ENCODE data around the gene PRX.

PRX gene

DNA sequence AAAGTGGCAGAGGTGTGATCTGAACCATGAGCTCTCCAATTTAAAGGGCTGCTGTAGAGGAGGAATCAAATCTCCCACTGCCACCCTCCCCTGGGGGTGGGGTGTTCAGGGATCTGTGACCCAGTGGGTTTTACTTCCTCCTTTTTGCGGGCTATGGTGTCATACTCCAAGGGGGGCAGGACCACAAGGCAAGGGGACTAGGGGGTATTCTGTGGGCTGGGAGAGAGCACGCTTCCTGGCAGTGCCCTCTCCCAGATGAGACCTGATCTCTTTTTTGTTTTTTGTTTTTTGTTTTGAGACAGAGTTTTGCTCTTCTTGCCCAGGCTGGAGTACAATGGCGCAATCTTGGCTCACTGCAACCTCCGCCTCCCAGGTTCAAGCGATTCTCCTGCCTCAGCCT is 54.4 kb downstream of the PRX start:
- no peaks in the 10 kb centered on the region for H3K27me3 ChIP-seq
- no peaks in the 10 kb centered on the region for H3K36me3 ChIP-seq
- no peak overlapping the region for H3K27ac ChIP-seq
- H3K9me3 ChIP-seq: no peaks in the 10 kb centered on the region
- peaks cover 59% of the 10 kb centered on the region for H3K4me1 ChIP-seq
- 0 out of 2 replicates have a peak, but pooled peaks have one; percentile 11 for TF ChIP-seq Cebpa-rat (IDR thresholded peaks at IDR 0.05)
- peaks cover 95% of the 10 kb centered on the region for H4K20me1 ChIP-seq
- peak overlapping the region; percentile 72 for H3K4me2 ChIP-seq
- no peak overlapping the region for H3K4me3 ChIP-seq
- no peak overlapping the region for H3K9ac ChIP-seq

DNA sequence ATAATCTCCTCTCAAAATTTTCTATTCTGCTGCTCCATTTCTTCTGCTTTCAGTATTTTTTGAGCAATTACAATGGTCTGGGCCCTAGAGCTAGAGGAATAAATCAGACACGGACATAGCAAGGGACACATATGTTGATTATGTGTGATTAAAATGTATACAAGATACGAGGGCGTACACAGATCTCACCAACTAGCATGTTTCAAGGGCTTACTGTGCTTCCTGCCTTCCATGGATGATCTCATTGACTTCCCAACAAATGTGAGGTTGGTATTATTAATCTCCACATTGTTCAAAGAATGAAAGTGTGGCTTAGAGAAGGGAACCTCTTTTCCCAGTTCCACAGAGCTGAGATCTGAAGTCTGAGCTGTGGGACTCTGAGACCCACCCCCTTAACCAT is 55.5 kb downstream of the PRX start:
- peak overlapping the region; percentile 72; the same call in 1 of the 2 replicates for H3K4me2 ChIP-seq
- no peak overlapping the region for H3K9ac ChIP-seq
- no peaks in the 10 kb centered on the region for H3K36me3 ChIP-seq
- no peaks in the 10 kb centered on the region for H3K27me3 ChIP-seq
- H3K4me1 ChIP-seq: peaks cover 48% of the 10 kb centered on the region
- no peaks in the 10 kb centered on the region for H3K9me3 ChIP-seq
- H3K27ac ChIP-seq: no peak overlapping the region
- H3K4me3 ChIP-seq: no peak overlapping the region
- TF ChIP-seq Cebpa-rat (IDR thresholded peaks at IDR 0.05): no peak
- H4K20me1 ChIP-seq: peaks cover 85% of the 10 kb centered on the region

DNA sequence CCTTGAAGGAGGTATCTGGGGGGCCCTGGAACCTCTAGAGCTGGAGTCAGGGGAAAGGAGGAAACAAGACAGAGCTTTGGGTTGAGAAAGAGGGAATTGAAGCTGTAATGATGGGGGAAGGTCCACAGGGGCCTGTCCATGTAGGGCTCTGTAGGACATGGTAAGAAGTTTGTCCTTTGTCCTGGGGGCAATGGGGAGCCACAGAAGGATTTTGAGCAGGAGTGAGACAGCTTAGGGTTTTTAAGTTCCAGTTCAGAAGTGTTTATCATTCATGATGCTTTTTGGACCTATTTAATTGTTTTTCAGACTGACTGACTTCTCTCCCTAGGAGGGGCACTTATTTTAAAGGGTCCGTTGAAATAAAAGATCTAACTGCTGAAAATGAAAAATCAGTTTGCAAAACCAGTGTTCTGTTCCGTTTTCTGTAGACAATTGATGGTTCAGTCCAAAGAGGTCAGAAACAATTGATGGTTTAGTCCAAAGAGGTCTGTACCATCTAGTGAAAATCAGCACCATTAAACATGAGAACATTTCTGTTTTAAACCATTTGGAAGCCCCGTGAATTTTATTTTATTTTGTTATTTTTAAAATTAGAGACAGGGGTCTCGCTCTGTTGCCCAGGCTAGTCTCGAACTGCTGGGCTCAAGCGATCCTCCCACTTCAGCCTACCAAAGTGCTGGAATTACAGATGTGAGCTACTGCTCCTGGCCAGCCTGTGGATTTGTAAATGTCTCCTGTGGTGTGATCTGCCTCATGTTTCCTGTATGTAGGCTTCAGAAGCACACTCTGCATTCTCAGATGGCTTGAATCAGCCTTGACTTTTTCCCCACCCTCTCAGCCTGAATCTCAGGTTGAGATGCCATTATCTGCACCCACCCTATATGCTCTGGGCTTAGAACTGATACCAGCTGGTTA is 56.2 kb downstream of the PRX start:
- H4K20me1 ChIP-seq: peaks cover 78% of the 10 kb centered on the region
- no peak for TF ChIP-seq Cebpa-rat (IDR thresholded peaks at IDR 0.05)
- H3K9me3 ChIP-seq: no peaks in the 10 kb centered on the region
- H3K4me2 ChIP-seq: peak overlapping the region; percentile 11; the same call in 1 of the 2 replicates
- no peak overlapping the region for H3K9ac ChIP-seq
- H3K4me1 ChIP-seq: peaks cover 43% of the 10 kb centered on the region
- H3K4me3 ChIP-seq: no peak overlapping the region
- no peak overlapping the region for H3K27ac ChIP-seq
- H3K27me3 ChIP-seq: no peaks in the 10 kb centered on the region
- H3K36me3 ChIP-seq: no peaks in the 10 kb centered on the region

DNA sequence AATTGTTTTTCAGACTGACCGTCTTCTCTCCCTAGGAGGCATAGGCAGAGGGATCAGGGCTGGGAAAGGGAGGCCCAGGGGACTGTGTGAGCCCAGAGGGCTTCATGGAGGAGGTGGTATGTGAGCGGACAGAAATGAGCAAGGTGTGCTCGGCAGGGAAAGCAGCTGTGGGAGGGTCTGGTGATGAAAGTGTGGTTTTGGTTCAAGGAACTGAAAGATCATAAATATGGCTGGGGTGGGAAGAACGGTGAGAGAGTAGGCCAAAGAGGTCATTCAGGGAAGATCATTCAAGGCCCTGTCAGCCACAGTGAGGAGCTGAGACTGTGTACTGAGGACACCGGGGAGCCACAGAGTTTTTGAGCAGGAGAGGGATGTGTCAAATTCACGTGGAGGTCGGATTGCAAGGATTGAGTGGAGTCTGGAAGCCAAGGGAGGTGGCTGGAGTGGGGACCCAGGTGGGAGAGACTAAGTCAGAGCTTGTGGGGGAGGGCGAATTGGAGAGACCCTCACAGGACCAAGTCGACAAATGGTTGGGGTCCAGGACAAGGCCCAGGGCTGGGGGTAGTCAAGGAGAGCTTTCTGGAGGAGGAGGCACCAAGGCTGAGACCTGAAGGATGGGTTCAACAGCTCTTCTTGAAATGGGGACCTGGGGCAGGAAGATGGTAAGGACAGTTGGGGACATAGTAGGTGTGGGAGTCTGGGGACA is 57.0 kb downstream of the PRX start:
- Histone ChIP-seq H3K9ac (no peak overlapping the region), H3K27ac (no peak overlapping the region), H3K36me3 (no peaks in the 10 kb centered on the region), H4K20me1 (peaks cover 70% of the 10 kb centered on the region), H3K4me3 (no peak overlapping the region), H3K9me3 (no peaks in the 10 kb centered on the region), H3K4me2 (peak overlapping the region; percentile 11; the same call in 1 of the 2 replicates), H3K4me1 (peaks cover 43% of the 10 kb centered on the region), H3K27me3 (no peaks in the 10 kb centered on the region)
- no peak for TF ChIP-seq Cebpa-rat (IDR thresholded peaks at IDR 0.05)

DNA sequence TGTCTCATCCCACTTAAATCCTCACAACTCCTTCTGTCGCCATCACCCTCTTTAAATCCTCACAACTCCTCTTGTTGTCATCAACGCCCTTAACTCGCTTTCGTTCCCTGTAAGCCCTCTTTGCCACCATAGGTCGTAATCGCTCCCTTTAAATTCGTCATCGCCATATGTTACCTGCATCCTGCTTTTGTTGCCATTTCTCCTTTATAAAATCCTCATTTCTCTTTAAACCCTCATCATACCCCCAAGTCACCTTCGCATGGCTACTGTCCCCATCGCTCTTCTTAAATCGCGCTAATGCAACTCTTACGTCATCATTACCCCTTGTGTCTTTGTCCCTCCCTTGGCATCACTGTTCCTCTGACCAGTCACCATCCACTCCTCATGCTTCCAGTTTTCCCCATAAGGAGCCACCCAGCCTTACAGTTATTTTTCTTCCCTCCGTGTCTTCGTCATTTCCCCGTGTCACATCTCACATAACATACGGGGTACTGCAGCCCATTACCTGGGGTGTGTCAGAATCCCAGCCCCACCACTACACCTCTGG is 64.1 kb downstream of the PRX start:
- H3K9me3 ChIP-seq: no peaks in the 10 kb centered on the region
- H3K4me3 ChIP-seq: peak overlapping the region; percentile 77
- peak overlapping the region; percentile 91 for H3K4me2 ChIP-seq
- H3K36me3 ChIP-seq: peaks cover 6% of the 10 kb centered on the region; the same call in 1 of the 2 replicates
- H3K4me1 ChIP-seq: peaks cover 20% of the 10 kb centered on the region
- H3K27me3 ChIP-seq: no peaks in the 10 kb centered on the region
- H3K9ac ChIP-seq: peak overlapping the region; percentile 73
- 0 out of 2 replicates have a peak, but pooled peaks have one; percentile 22 for TF ChIP-seq Cebpa-rat (IDR thresholded peaks at IDR 0.05)
- peak overlapping the region; percentile 32 for H3K27ac ChIP-seq
- peaks cover 10% of the 10 kb centered on the region; the same call in 1 of the 2 replicates for H4K20me1 ChIP-seq

DNA sequence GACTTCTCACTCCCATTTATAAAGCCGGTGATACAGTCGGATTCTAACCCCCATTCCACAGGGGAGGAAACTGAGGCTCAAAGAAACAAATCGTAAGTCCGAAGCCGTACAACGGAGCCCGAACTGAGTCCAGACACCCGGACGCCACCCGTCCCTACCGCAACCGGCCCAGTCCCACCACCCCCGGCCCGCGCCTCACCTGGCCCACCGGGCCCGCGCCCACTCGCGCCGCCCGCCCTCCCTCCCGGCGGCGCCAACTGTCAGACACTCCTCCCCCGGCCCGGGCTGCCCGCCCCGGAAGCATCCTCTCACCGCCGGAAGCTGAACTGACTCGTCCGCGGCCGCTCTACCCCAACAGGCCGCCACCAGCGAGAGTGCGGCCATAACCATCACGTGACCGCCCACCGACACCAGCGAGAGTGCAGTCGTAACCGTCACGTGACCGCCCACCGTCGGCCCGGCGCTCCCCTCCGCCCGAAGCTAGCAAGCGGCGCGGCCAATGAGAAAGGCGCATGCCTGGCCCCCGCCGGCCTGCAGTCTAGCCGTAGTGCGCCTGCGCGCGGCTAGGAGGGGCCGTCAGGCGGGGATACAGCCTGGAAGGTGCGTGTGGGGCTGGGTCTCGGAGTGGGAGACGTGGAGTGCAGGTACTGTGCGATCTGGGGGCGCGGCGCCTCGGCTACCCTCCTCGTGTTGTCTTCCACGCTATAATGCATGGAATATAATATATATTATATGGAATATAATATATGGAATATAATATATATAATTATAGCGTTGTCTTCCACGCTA is 64.9 kb downstream of the PRX start, which contains the start of the genes C19orf47 and PLD3:
Gene C19orf47 (minus strand): TSS at position 273 of the 789 bp plus-strand sequence. CDS start 6,540 bp downstream, outside the sequence.
Gene PLD3 (plus strand): TSS at position 571 of the 789 bp plus-strand sequence. CDS start 17,789 bp downstream, outside the sequence.
- H3K27me3 ChIP-seq: no peaks in the 10 kb centered on the region
- peaks cover 9% of the 10 kb centered on the region for H3K36me3 ChIP-seq
- H3K4me3 ChIP-seq: peak within 1 kb of the TSS; percentile 77
- H3K4me1 ChIP-seq: peaks cover 20% of the 10 kb centered on the region
- H3K9me3 ChIP-seq: no peaks in the 10 kb centered on the region
- peaks cover 13% of the 10 kb centered on the region; the same call in 1 of the 2 replicates for H4K20me1 ChIP-seq
- peak within 1 kb of the TSS; percentile 91 for H3K4me2 ChIP-seq
- peak within 1 kb of the TSS; percentile 85 for H3K9ac ChIP-seq
- TF ChIP-seq Cebpa-rat (IDR thresholded peaks at IDR 0.05): no peak
- H3K27ac ChIP-seq: peak within 1 kb of the TSS; percentile 80

DNA sequence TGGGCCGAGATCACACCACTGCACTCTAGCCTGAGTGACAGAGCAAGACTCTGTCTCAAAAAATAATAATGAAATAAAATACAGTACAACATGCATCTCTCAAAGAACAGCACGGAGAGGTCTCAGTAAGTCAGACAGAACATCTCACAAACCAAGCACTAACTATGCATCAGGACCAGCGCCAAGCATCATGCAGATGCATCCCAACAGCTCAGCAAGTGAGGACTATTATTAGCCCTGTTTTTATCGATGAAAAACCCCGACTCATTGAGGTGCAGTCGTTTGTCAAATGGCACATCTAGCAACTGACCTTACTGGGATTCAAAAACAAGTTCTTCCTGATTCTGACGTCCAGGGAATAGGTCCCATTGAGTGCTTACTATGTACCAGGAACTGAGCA is 68.8 kb downstream of the PRX start:
- peaks cover 32% of the 10 kb centered on the region; the same call in 1 of the 2 replicates for H4K20me1 ChIP-seq
- H3K9me3 ChIP-seq: no peaks in the 10 kb centered on the region
- H3K4me3 ChIP-seq: no peak overlapping the region
- no peaks in the 10 kb centered on the region for H3K27me3 ChIP-seq
- no peak overlapping the region for H3K9ac ChIP-seq
- H3K36me3 ChIP-seq: peaks cover 44% of the 10 kb centered on the region
- no peak overlapping the region for H3K27ac ChIP-seq
- TF ChIP-seq Cebpa-rat (IDR thresholded peaks at IDR 0.05): no peak
- peaks cover 17% of the 10 kb centered on the region for H3K4me1 ChIP-seq
- H3K4me2 ChIP-seq: no peak overlapping the region
